C4-2B (cell line): Measurements from ENCODE around the gene CFDP1.

ENCODE experiments used
- CTCF ChIP-seq: fragments of 450-650 bp; conservative IDR thresholded peaks from 2 replicates; pipeline ENCODE4 v1.5.1; 2017; ENCODE audit warnings: mild to moderate bottlenecking
- ZFX ChIP-seq: fragments of 450-650 bp; IDR thresholded peaks from 2 replicates; pipeline ENCODE4 v1.6.1; 2017

- TF ChIP-seq CTCF (no peak), ZFX (no peak)
These were observed 96.8 kb downstream of the CFDP1 start for GRCh38 chr16:75336521-75336920.
